Thyroid gland (tissue), 4 donors: ENCODE results near the gene AADACL4.

ENCODE experiments used
- POLR2A ChIP-seq, 2 donors: fragments of 450-650 bp; IDR thresholded peaks; one replicate each; pipeline ENCODE4 v1.6.1; 2017; ENCODE audit warnings: antibody characterized with exemption in 2 of 2, mild to moderate bottlenecking in 2 of 2, moderate library complexity in 1 of 2
- TF ChIP-seq, protein P1 (sequence below), 6 experiments: fragments of 200-600 bp in 3 of 6; fragments of 450-650 bp in 3 of 6; sonication (generic) in 3 of 6; IDR thresholded peaks; one replicate each; pipeline ENCODE4 v1.5.1; 2016 to 2019; ENCODE audit warnings: antibody characterized with exemption in 6 of 6, mild to moderate bottlenecking in 2 of 6, inconsistent platforms in 1 of 6, moderate library complexity in 1 of 6

DNA sequence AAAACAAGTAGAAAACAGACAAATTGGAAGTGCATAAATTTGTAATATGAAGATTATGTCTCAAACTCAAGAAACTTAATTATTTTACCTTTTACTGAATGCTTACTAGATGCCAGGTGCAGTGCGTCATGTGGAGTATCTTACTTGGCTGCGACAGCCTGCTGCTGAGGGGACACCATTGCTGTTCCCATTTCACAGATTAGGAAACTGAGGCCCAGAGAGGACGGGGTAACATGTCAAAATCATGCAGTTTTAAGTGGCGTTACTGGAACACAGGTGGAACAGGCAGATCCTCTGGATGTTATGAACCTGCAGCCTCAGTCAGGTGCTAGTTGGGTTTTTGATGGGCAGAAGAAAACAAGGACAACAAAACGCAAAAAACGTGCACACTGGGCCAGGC lies 18.6 kb upstream of the AADACL4 start:
- no peak for TF ChIP-seq POLR2A (IDR thresholded peaks at IDR 0.05)
- TF ChIP-seq, protein P1, sequence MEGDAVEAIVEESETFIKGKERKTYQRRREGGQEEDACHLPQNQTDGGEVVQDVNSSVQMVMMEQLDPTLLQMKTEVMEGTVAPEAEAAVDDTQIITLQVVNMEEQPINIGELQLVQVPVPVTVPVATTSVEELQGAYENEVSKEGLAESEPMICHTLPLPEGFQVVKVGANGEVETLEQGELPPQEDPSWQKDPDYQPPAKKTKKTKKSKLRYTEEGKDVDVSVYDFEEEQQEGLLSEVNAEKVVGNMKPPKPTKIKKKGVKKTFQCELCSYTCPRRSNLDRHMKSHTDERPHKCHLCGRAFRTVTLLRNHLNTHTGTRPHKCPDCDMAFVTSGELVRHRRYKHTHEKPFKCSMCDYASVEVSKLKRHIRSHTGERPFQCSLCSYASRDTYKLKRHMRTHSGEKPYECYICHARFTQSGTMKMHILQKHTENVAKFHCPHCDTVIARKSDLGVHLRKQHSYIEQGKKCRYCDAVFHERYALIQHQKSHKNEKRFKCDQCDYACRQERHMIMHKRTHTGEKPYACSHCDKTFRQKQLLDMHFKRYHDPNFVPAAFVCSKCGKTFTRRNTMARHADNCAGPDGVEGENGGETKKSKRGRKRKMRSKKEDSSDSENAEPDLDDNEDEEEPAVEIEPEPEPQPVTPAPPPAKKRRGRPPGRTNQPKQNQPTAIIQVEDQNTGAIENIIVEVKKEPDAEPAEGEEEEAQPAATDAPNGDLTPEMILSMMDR (IDR thresholded peaks at IDR 0.05) = no peak
